ENCODE data around the gene CDH4.

The CDH4 gene

DNA sequence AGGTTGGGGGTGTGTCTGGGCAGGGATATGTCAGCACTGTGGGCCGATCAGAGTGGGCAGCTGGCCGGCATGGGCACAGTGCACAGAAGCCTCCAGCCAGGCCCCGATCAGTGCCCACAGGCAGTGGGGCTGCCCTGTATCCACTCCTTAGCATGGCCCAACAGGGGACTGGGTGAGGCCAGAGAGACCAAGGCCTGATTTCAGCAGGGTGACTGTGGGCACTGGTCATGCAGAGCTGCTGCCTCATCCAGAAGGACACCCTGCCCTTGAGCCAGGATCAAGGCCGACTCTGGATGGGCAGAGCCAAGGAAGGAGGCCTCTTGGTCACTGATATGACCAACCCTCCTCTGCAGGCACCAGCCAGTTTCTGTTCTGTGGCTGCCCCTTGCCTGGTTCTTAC lies 159.7 kb downstream of the CDH4 start:
- no peaks in the 10 kb centered on the region for H3K27me3 ChIP-seq (ENCODE audit: control insufficient read depth, insufficient read depth, low read length)

DNA sequence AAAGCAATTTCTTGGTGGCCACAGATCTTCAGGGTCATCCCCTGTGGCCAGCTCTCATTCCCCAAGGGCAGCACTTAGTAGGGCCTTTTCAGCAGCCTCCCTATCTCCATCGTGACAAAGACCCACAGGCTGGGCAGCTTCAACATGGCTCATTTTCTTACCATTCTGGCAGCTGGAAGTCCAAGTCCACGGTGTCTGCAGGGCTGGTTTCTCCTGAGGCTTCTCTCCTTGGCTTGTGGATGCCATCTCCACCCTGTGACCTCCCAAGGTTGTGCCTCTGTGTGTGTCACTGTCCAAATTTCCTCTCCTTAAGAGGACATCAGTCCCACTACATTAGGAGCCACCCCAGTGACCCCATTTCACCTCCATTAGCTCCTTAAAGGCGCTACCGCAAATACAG lies 161.7 kb downstream of the CDH4 start:
- H3K4me3 ChIP-seq (ENCODE audit: low read length), result no peak overlapping the region
- no peaks in the 10 kb centered on the region for H3K4me1 ChIP-seq (ENCODE audit: control insufficient read depth, insufficient read depth, low read length)
- no peak overlapping the region for H3K9ac ChIP-seq (ENCODE audit: low read depth, low read length)
- H3K9me3 ChIP-seq (replicated peaks; ENCODE audit: low read length), result no peaks in the 10 kb centered on the region
- peaks cover 3% of the 10 kb centered on the region for H3K36me3 ChIP-seq (ENCODE audit: insufficient read depth, low read length)
- no peak overlapping the region for H3K4me2 ChIP-seq (ENCODE audit: low read length)
- H3K27me3 ChIP-seq (ENCODE audit: control insufficient read depth, insufficient read depth, low read length), result no peaks in the 10 kb centered on the region

More for the DNA sequence above, 159.7 kb downstream of the CDH4 start:
- peaks cover 2% of the 10 kb centered on the region for H3K36me3 ChIP-seq (ENCODE audit: insufficient read depth, low read length)
- H3K4me2 ChIP-seq (ENCODE audit: low read length), result no peak overlapping the region
- H3K4me1 ChIP-seq (ENCODE audit: control insufficient read depth, insufficient read depth, low read length), result no peaks in the 10 kb centered on the region
- no peak overlapping the region for H3K4me3 ChIP-seq (ENCODE audit: low read length)
- H3K9me3 ChIP-seq (replicated peaks; ENCODE audit: low read length), result no peaks in the 10 kb centered on the region
- H3K9ac ChIP-seq (ENCODE audit: low read depth, low read length), result no peak overlapping the region

DNA sequence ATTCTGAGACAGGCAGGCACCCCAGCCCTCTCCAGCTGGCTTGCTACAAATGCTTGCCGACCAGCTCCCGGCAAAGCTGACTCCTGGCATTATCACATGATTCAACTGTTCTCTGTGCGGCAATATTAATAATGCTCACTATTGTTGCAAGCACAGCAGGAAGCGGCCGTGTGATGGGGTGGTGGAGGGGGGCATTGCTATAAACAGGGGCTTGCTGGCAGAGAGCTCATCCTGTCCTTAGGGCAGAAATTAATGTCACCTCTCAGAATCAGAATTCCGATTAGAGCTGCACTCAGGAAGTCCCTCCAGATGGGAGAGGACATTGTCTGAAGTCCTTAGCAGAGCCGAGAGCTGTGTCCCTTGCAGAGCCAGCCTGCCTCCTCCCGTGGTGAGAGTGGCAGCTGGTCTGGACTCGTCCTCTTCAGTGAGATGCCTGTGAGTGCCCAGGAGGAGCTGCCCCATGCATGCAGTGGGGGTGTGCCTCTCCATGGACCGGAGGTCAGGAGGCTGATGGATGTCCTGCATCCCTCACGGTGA lies 162.5 kb downstream of the CDH4 start:
- H3K4me1 ChIP-seq (ENCODE audit: control insufficient read depth, insufficient read depth, low read length), result no peaks in the 10 kb centered on the region
- no peaks in the 10 kb centered on the region for H3K27me3 ChIP-seq (ENCODE audit: control insufficient read depth, insufficient read depth, low read length)
- no peak overlapping the region for H3K4me3 ChIP-seq (ENCODE audit: low read length)
- H3K9me3 ChIP-seq (replicated peaks; ENCODE audit: low read length), result no peaks in the 10 kb centered on the region
- H3K36me3 ChIP-seq (ENCODE audit: insufficient read depth, low read length), result peaks cover 3% of the 10 kb centered on the region
- H3K4me2 ChIP-seq (ENCODE audit: low read length), result no peak overlapping the region
- no peak overlapping the region for H3K9ac ChIP-seq (ENCODE audit: low read depth, low read length)

DNA sequence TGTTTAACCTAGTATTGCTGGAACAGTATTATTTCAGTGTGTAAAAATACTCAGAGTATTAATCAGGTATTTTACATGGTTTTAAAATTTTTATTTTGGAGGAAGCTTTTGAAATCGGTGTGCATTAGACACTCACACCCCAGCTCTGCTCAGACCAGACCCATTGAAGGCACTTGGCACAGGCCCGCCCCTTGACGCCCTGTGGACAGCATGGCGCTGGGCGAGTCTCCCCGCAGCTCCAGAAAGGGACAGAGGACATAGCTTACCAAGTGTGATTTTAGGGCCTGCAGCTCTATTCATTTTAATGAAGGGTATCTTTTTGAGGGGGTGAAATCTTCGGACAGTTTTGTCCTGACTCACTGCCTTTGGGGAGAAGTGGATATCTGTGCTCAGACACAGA lies 164.5 kb downstream of the CDH4 start:
- no peak overlapping the region for H3K4me3 ChIP-seq (ENCODE audit: low read length)
- no peak overlapping the region for H3K9ac ChIP-seq (ENCODE audit: low read depth, low read length)
- H3K36me3 ChIP-seq (ENCODE audit: insufficient read depth, low read length), result peaks cover 3% of the 10 kb centered on the region
- no peaks in the 10 kb centered on the region for H3K9me3 ChIP-seq (replicated peaks; ENCODE audit: low read length)
- no peaks in the 10 kb centered on the region for H3K27me3 ChIP-seq (ENCODE audit: control insufficient read depth, insufficient read depth, low read length)
- H3K4me2 ChIP-seq (ENCODE audit: low read length), result no peak overlapping the region
- no peaks in the 10 kb centered on the region for H3K4me1 ChIP-seq (ENCODE audit: control insufficient read depth, insufficient read depth, low read length)

DNA sequence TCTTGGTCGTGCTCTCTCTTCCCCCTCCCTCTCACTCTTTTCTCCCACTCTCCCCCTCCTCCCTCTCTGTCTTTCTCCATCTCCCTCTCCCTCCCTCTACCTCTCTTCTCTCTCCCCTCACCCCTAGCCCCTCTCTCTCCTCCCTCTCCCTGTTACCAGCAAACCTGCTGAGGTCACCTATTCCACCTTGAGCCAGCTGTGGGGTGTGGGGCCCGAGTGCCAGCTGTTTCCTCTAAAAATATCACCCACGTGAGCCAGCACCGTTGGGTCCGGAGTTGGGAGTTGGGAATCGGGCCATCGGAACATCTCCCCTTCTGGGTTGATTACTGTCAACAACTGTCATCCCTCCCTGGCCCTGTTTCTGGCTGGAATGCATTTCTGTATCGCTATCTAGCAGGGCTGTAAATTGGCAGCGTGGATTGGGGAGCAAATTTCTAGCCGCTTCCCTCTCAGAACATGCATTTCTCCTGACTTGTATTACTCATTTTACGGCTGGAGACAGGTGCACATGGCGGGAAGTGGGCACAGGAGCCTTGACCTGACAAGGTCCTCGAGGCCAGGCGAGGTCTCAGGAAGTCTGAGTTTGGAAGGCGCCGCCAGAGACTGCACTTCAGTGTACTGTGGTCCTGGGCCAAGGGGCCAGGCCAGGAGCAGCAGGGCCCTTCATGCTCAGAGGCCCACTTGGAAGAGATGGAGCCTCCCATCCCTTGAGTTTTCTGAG lies 165.3 kb downstream of the CDH4 start:
- H3K4me1 ChIP-seq (ENCODE audit: control insufficient read depth, insufficient read depth, low read length), result no peaks in the 10 kb centered on the region
- H3K4me2 ChIP-seq (ENCODE audit: low read length), result no peak overlapping the region
- no peaks in the 10 kb centered on the region for H3K27me3 ChIP-seq (ENCODE audit: control insufficient read depth, insufficient read depth, low read length)
- H3K4me3 ChIP-seq (ENCODE audit: low read length), result no peak overlapping the region
- peaks cover 3% of the 10 kb centered on the region for H3K36me3 ChIP-seq (ENCODE audit: insufficient read depth, low read length)
- H3K9me3 ChIP-seq (replicated peaks; ENCODE audit: low read length), result no peaks in the 10 kb centered on the region
- H3K9ac ChIP-seq (ENCODE audit: low read depth, low read length), result no peak overlapping the region

DNA sequence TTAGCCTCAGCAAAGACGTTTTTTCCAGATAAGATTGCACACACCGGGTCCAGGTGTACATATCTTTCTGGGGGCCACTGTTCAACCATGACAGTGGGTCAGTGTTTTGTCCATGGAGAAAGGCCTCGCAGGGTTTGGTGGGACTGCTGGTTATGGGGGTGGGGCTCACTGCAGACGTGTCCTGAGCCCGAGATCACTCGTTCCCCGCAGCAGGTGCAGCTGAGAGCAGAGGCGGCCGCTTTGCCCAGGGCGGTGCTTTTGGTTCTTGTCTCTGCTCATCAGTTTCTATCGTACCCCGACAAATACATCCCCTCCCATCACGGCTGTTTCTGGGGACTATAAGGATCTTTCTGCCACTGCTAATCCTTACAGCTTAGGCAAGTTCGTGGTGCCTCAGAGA lies 166.9 kb downstream of the CDH4 start:
- Histone ChIP-seq H3K9me3 (replicated peaks; ENCODE audit: low read length) (no peaks in the 10 kb centered on the region), H3K4me3 (ENCODE audit: low read length) (no peak overlapping the region), H3K36me3 (ENCODE audit: insufficient read depth, low read length) (peaks cover 3% of the 10 kb centered on the region), H3K4me2 (ENCODE audit: low read length) (no peak overlapping the region), H3K27me3 (ENCODE audit: control insufficient read depth, insufficient read depth, low read length) (no peaks in the 10 kb centered on the region), H3K4me1 (ENCODE audit: control insufficient read depth, insufficient read depth, low read length) (no peaks in the 10 kb centered on the region), H3K9ac (ENCODE audit: low read depth, low read length) (no peak overlapping the region)

DNA sequence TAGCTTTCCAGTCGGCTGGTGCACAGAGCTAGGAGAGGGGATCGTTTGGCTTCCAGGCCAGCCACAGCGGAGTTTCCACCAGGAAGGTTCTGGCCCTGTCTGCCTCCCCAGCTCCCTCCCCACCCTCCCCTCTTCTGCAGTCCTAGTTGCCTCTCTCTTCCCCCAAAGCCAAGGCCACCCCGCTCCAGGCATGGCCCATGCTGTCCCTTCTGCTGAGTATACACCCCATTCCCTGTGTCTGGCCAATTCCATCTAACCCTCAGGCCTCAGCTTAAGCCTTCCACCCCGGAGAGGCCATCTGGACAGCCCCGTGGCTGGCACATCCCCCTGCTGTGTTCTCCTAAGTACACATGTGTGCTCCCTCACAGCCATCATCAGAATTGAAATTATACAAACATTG lies 167.4 kb downstream of the CDH4 start:
- no peak overlapping the region for H3K4me2 ChIP-seq (ENCODE audit: low read length)
- H3K4me3 ChIP-seq (ENCODE audit: low read length), result no peak overlapping the region
- no peak overlapping the region for H3K9ac ChIP-seq (ENCODE audit: low read depth, low read length)
- H3K4me1 ChIP-seq (ENCODE audit: control insufficient read depth, insufficient read depth, low read length), result no peaks in the 10 kb centered on the region
- no peaks in the 10 kb centered on the region for H3K27me3 ChIP-seq (ENCODE audit: control insufficient read depth, insufficient read depth, low read length)
- no peaks in the 10 kb centered on the region for H3K9me3 ChIP-seq (replicated peaks; ENCODE audit: low read length)
- H3K36me3 ChIP-seq (ENCODE audit: insufficient read depth, low read length), result peaks cover 3% of the 10 kb centered on the region

DNA sequence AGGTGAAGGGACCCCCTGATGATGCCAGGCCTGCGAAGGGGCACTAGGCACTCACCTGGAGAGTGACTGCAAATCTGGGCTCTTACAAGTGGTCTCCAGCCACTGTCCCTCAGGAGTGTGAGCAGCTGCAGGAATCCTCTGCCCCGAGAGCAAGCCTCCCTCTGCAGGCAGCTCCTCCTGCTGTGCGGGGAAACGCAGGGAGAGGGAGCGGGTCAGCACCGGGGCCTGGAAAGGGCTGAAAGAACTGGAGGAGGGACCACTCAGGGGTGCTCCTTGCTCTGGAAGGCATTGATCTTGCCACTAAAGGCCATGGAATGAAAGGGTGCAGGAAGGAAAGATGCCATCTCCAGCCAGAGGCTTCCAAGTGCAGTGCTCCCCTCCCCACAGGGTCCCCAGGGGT lies 168.0 kb downstream of the CDH4 start:
- no peaks in the 10 kb centered on the region for H3K9me3 ChIP-seq (replicated peaks; ENCODE audit: low read length)
- H3K36me3 ChIP-seq (ENCODE audit: insufficient read depth, low read length), result peaks cover 3% of the 10 kb centered on the region
- H3K27me3 ChIP-seq (ENCODE audit: control insufficient read depth, insufficient read depth, low read length), result no peaks in the 10 kb centered on the region
- H3K4me2 ChIP-seq (ENCODE audit: low read length), result no peak overlapping the region
- H3K9ac ChIP-seq (ENCODE audit: low read depth, low read length), result no peak overlapping the region
- no peaks in the 10 kb centered on the region for H3K4me1 ChIP-seq (ENCODE audit: control insufficient read depth, insufficient read depth, low read length)
- no peak overlapping the region for H3K4me3 ChIP-seq (ENCODE audit: low read length)

DNA sequence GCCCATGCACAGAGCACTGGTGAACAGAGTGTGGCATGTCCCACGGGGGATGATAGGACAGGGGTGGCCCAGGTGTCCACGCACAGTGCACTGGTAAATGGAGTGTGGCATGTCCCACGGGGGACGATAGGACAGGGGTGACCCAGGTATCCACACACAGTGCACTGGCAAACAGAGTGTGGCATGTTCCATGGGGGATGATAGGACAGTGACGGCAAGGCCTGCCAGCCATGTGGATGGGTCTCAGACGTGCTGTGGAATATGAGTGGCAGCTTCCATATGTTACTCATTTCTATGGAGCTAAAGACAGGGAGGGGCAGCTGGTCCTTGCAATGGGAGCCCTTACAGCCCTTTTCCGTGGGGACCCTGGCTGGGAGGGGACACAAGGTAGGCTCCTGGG lies 168.7 kb downstream of the CDH4 start:
- no peaks in the 10 kb centered on the region for H3K27me3 ChIP-seq (ENCODE audit: control insufficient read depth, insufficient read depth, low read length)
- H3K4me3 ChIP-seq (ENCODE audit: low read length), result no peak overlapping the region
- H3K4me1 ChIP-seq (ENCODE audit: control insufficient read depth, insufficient read depth, low read length), result no peaks in the 10 kb centered on the region
- no peaks in the 10 kb centered on the region for H3K9me3 ChIP-seq (replicated peaks; ENCODE audit: low read length)
- H3K36me3 ChIP-seq (ENCODE audit: insufficient read depth, low read length), result peaks cover 3% of the 10 kb centered on the region
- no peak overlapping the region for H3K4me2 ChIP-seq (ENCODE audit: low read length)
- H3K9ac ChIP-seq (ENCODE audit: low read depth, low read length), result no peak overlapping the region

DNA sequence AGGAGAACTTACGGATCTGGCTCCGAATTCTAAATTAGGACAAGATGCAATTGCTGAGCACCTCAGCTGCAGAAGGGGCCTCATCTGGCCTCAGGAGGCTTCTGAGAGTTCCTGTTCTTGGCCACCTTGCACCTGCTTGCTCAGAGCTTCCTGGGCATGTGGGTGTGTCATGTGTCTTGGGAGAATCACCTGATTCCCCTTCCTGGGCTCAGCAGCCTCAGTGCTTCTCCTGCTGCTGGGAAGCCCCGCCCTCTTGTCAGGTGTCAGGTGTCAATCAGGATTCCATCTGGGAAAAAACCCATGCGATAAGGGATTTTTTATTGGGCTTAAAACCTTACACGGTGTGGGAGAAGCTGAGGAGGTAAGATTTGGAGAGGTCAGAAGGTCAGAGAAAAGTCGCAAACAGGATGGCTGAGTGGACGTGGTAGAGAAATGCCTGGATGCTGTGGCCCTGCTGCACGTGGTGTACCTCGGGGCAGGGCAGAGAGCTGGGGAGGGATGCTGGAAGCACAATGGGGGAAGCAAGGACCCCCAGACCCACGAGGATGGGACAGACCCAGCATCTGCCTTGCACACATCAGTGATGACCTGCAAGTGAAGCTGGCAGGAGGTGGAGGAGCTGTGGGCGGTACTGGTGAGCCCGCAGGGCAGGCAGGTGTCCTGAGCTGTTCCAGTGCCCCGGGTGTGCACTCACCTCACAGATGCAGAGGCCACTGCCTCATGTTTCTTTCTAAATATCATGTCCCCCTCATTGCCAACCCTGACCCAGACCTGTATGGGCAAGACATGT lies 170.8 kb downstream of the CDH4 start:
- Histone ChIP-seq H3K9ac (ENCODE audit: low read depth, low read length) (no peak overlapping the region), H3K27me3 (ENCODE audit: control insufficient read depth, insufficient read depth, low read length) (no peaks in the 10 kb centered on the region), H3K4me3 (ENCODE audit: low read length) (no peak overlapping the region)

DNA sequence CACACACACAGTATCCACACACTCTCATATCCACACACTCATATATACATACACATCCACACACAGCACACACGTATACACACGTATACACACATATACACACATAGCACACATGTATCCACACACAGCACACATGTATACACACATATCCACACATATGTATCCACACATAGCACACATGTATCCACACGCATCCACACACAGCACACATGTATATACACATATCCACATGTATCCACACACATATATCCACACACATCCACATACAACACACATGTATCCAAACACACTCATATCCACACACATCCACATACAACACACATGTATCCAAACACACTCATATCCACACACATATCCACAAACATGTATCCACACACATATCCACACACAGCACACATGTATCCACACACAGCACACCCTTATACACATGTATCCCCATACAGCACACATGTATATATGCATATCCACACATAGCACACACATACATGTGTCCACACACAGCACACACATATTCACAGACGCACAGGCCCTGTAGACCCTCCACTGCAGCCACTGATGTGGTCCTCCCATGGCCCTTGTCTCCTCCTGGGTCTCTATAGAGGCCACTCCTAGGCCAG lies 172.1 kb downstream of the CDH4 start:
- Histone ChIP-seq H3K4me1 (ENCODE audit: control insufficient read depth, insufficient read depth, low read length) (no peaks in the 10 kb centered on the region), H3K4me2 (ENCODE audit: low read length) (no peak overlapping the region), H3K36me3 (ENCODE audit: insufficient read depth, low read length) (no peaks in the 10 kb centered on the region), H3K9me3 (replicated peaks; ENCODE audit: low read length) (no peaks in the 10 kb centered on the region), H3K9ac (ENCODE audit: low read depth, low read length) (no peak overlapping the region), H3K4me3 (ENCODE audit: low read length) (no peak overlapping the region), H3K27me3 (ENCODE audit: control insufficient read depth, insufficient read depth, low read length) (no peaks in the 10 kb centered on the region)

More for the DNA sequence above, 170.8 kb downstream of the CDH4 start:
- no peak overlapping the region for H3K4me2 ChIP-seq (ENCODE audit: low read length)
- no peaks in the 10 kb centered on the region for H3K4me1 ChIP-seq (ENCODE audit: control insufficient read depth, insufficient read depth, low read length)
- H3K36me3 ChIP-seq (ENCODE audit: insufficient read depth, low read length), result no peaks in the 10 kb centered on the region
- H3K9me3 ChIP-seq (replicated peaks; ENCODE audit: low read length), result no peaks in the 10 kb centered on the region
